HCT116 (cell line): Measurements from ENCODE around the gene GREM2. TPM values are rescaled to one million over a fixed set of nuclear protein-coding genes. Genes with fewer than 3 reads are reported as not detected.

Source experiments
- ATAC-seq: fragments of 200-7000 bp; cut with Tn5 transposase; 2 replicates; pipeline ENCODE4 v1.9.1; 2020; ENCODE audit warnings: mild to moderate bottlenecking, moderate library complexity
- BruUV-seq: library from RNA; stranded (reverse); fragments of 400-500 nt; replicated peaks from 2 replicates; lab custom pipeline; 2021; lab: Mats Ljungman, UMichigan
- CTCF ChIA-PET: fragments of 300-600 bp; sonication (Branson Sonifier 250); formaldehyde crosslinking; loops from one replicate; lab custom pipeline; 2021; ENCODE audit warnings: antibody characterized with exemption; lab: Charles Lee
- POLR2A ChIA-PET: fragments of 300-600, 350-600 bp; sonication (Branson Sonifier 250); formaldehyde crosslinking; loops from one replicate; lab custom pipeline; 2021; ENCODE audit warnings: antibody characterized with exemption; lab: Charles Lee
- RAD21 ChIA-PET, 2 experiments: fragments of 300-600 bp; sonication (Branson Sonifier 250); formaldehyde crosslinking; loops; one replicate each; lab custom pipeline; 2023; ENCODE audit warnings: low total read pairs in 2 of 2; ENCODE audit not compliant: uncharacterized antibody in 2 of 2, unreplicated experiment in 2 of 2, low non-redundant PET in 1 of 2; lab: Charles Lee
- DNase-seq: peaks from one replicate; pipeline ENCODE4 v3.0.0-alpha.2; 2010; ENCODE audit warnings: low read depth, low spot score
- H2AFZ ChIP-seq: fragments of 200-600 bp; shearing (Covaris generic), sonication (generic); 2 replicates; pipeline ENCODE4 v1.6.1; 2017; ENCODE audit warnings: low read depth, mixed run types, mixed read lengths, antibody characterized with exemption, low read length; ENCODE audit not compliant: poor library complexity, severe bottlenecking
- H3K27ac ChIP-seq: 2 replicates; pipeline ENCODE4 v1.5.1; 2012; ENCODE audit warnings: low read depth, low read length
- H3K27me3 ChIP-seq: fragments of 200-600 bp; sonication (generic); 2 replicates; pipeline ENCODE4 v1.6.1; 2016; ENCODE audit warnings: mixed run types, low read length, mixed read lengths; ENCODE audit not compliant: insufficient read depth
- H3K36me3 ChIP-seq, 2 experiments: fragments of 200-500 bp in 1 of 2; fragments of 200-600 bp in 1 of 2; sonication (Bioruptor generic) in 1 of 2; sonication (generic) in 1 of 2; 2 replicates each; pipeline versions ENCODE4 v1.5.1 to v1.6.1; 2014 to 2016; ENCODE audit warnings: low read length in 2 of 2, inconsistent platforms in 1 of 2, mixed read lengths in 1 of 2, mixed run types in 1 of 2; ENCODE audit not compliant: insufficient read depth in 2 of 2, control insufficient read depth in 1 of 2
- H3K4me1 ChIP-seq, 2 experiments: fragments of 200-600 bp in 1 of 2; sonication (generic) in 1 of 2; 2 replicates each; pipeline versions ENCODE4 v1.5.1 to v1.6.1; 2012 to 2017; ENCODE audit warnings: low read length in 2 of 2, inconsistent platforms in 1 of 2, mild to moderate bottlenecking in 1 of 2, mixed read lengths in 1 of 2, mixed run types in 1 of 2, moderate library complexity in 1 of 2; ENCODE audit not compliant: insufficient read depth in 2 of 2, control insufficient read depth in 1 of 2
- H3K4me2 ChIP-seq: fragments of 200-600 bp; sonication (generic); 2 replicates; pipeline ENCODE4 v1.6.1; 2017; ENCODE audit warnings: mixed run types, low read length, mixed read lengths
- H3K4me3 ChIP-seq, 2 experiments: fragments of 200-600 bp in 1 of 2; sonication (generic) in 1 of 2; replicated peaks in 1 of 2; 2 replicates each; pipeline ENCODE4 v1.5.1; 2011 to 2016; ENCODE audit warnings: low read length in 2 of 2, control low read depth in 1 of 2, low read depth in 1 of 2, mild to moderate bottlenecking in 1 of 2, mixed read lengths in 1 of 2, mixed run types in 1 of 2
- H3K79me2 ChIP-seq: fragments of 200-600 bp; sonication (generic); 2 replicates; pipeline ENCODE4 v1.6.1; 2017; ENCODE audit warnings: mild to moderate bottlenecking, mixed run types, low read length, moderate library complexity, mixed read lengths; ENCODE audit not compliant: insufficient read depth
- H3K9ac ChIP-seq: fragments of 200-600 bp; sonication (generic); 2 replicates; pipeline ENCODE4 v1.6.1; 2016; ENCODE audit warnings: low read length, mixed read lengths
- H3K9me2 ChIP-seq: fragments of 200-600 bp; sonication (generic), shearing (Covaris generic); 2 replicates; pipeline ENCODE4 v1.6.1; 2017; ENCODE audit warnings: mixed run types, mild to moderate bottlenecking, moderate library complexity; ENCODE audit not compliant: insufficient read depth
- H3K9me3 ChIP-seq, 2 experiments: fragments of 200-500 bp in 1 of 2; fragments of 200-600 bp in 1 of 2; sonication (Bioruptor generic) in 1 of 2; sonication (generic) in 1 of 2; 2 replicates each; pipeline ENCODE4 v1.6.1; 2014 to 2017; ENCODE audit warnings: low read length in 2 of 2, mixed read lengths in 2 of 2, inconsistent platforms in 1 of 2, low read depth in 1 of 2, mild to moderate bottlenecking in 1 of 2, mixed run types in 1 of 2, moderate library complexity in 1 of 2; ENCODE audit not compliant: control insufficient read depth in 1 of 2, insufficient read depth in 1 of 2
- H4K20me1 ChIP-seq: fragments of 200-600 bp; sonication (generic), shearing (Covaris generic); 2 replicates; pipeline ENCODE4 v1.6.1; 2017; ENCODE audit warnings: mixed run types, mild to moderate bottlenecking, moderate library complexity; ENCODE audit not compliant: insufficient read depth
- CTCF ChIP-seq, 3 experiments: fragments of 200-600 bp in 1 of 3; sonication (generic) in 1 of 3; IDR thresholded peaks in 2 of 3; conservative IDR thresholded peaks in 1 of 3; 2 replicates each; pipeline ENCODE4 v1.5.1; 2012 to 2017; ENCODE audit warnings: low read depth in 2 of 3, low read length in 2 of 3, antibody characterized with exemption in 1 of 3, borderline replicate concordance in 1 of 3, control low read depth in 1 of 3, mild to moderate bottlenecking in 1 of 3, mixed read lengths in 1 of 3, mixed run types in 1 of 3, moderate library complexity in 1 of 3; ENCODE audit not compliant: insufficient read depth in 1 of 3
- EGR1 ChIP-seq: IDR thresholded peaks from 2 replicates; pipeline ENCODE4 v1.6.1; 2012; ENCODE audit warnings: low read depth
- ELF1 ChIP-seq: IDR thresholded peaks from 2 replicates; pipeline ENCODE4 v1.6.1; 2012; ENCODE audit warnings: low read depth, borderline replicate concordance
- FOSL1 ChIP-seq: IDR thresholded peaks from 2 replicates; pipeline ENCODE4 v1.6.1; 2012; ENCODE audit warnings: low read depth
- JUND ChIP-seq: IDR thresholded peaks from 2 replicates; pipeline ENCODE4 v1.6.1; 2012
- POLR2A ChIP-seq: IDR thresholded peaks from 2 replicates; pipeline ENCODE4 v1.7.0; 2011; ENCODE audit warnings: borderline replicate concordance; ENCODE audit not compliant: insufficient read depth, insufficient read length; ENCODE audit errors: extremely low read depth
- POLR2AphosphoS5 ChIP-seq: IDR thresholded peaks from 2 replicates; pipeline ENCODE4 v1.6.1; 2011; ENCODE audit warnings: mild to moderate bottlenecking, low read depth, low read length, moderate library complexity
- REST ChIP-seq: IDR thresholded peaks from 2 replicates; pipeline ENCODE4 v1.6.1; 2012; ENCODE audit warnings: low read depth
- SIN3A ChIP-seq: IDR thresholded peaks from 2 replicates; pipeline ENCODE4 v1.6.1; 2012; ENCODE audit warnings: low read depth
- SRF ChIP-seq: IDR thresholded peaks from 2 replicates; pipeline ENCODE4 v1.6.1; 2012; ENCODE audit warnings: low read depth
- TCF7L2 ChIP-seq: IDR thresholded peaks from 2 replicates; pipeline ENCODE4 v1.7.0; 2011; ENCODE audit warnings: borderline replicate concordance, inconsistent platforms; ENCODE audit not compliant: insufficient read depth, insufficient read length; ENCODE audit errors: extremely low read depth
- YY1 ChIP-seq: IDR thresholded peaks from 2 replicates; pipeline ENCODE4 v1.6.1; 2011; ENCODE audit warnings: low read length, low read depth, moderate library complexity, mild to moderate bottlenecking; ENCODE audit not compliant: insufficient replicate concordance; ENCODE audit errors: extremely low read depth
- ZFX ChIP-seq: fragments of 450-650 bp; IDR thresholded peaks from 2 replicates; pipeline ENCODE4 v1.6.1; 2017
- intact Hi-C: fragments of 100-400 bp; cut with micrococcal nuclease; formaldehyde crosslinking; loops from 2 replicates; pipeline ENCODE4 v1.10.0; 2022
- total RNA-seq: library from RNA; stranded (reverse); gene quantifications from one replicate; pipeline ENCODE4 v1.2.1, GENCODE V29; 2021; ENCODE audit not compliant: unreplicated experiment
- TF ChIP-seq, protein P1 (sequence below): IDR thresholded peaks from 2 replicates; pipeline ENCODE4 v1.6.1; 2011; ENCODE audit warnings: mild to moderate bottlenecking, low read length, moderate library complexity; ENCODE audit not compliant: insufficient replicate concordance; ENCODE audit errors: extremely low read depth
- TF ChIP-seq, protein P2 (sequence below): IDR thresholded peaks from 2 replicates; pipeline ENCODE4 v1.6.1; 2012
- TF ChIP-seq, protein P3 (sequence below): IDR thresholded peaks from 2 replicates; pipeline ENCODE4 v1.6.1; 2012

Gene GREM2
- total RNA-seq, 1 experiment from 2014 or later = not detected

DNA sequence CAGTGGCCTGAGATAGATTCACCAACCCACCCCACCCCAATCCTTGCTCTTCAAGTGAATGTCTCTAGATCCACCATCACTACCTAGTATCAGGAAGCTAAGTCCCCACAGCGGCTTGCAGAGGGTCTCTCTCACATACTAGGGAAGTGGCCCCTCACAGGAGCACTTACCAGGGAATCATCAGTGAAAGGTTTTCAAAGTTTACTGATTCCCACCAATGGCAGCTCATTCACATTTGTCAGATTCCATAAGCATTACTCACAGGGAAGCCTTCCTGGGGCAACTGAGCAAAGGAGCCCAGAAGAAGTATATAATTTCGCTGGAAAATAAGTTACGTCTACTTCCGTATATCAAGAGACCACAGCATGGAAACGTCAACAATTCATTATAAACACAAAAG lies 120.8 kb downstream of the GREM2 start:
- H3K9ac ChIP-seq = no peak overlapping the region
- H3K9me2 ChIP-seq = no peaks in the 10 kb centered on the region
- H3K27me3 ChIP-seq = no peaks in the 10 kb centered on the region
- no peaks in the 10 kb centered on the region for H3K36me3 ChIP-seq
- TF ChIP-seq SIN3A = no peak
- TF ChIP-seq, protein P1, sequence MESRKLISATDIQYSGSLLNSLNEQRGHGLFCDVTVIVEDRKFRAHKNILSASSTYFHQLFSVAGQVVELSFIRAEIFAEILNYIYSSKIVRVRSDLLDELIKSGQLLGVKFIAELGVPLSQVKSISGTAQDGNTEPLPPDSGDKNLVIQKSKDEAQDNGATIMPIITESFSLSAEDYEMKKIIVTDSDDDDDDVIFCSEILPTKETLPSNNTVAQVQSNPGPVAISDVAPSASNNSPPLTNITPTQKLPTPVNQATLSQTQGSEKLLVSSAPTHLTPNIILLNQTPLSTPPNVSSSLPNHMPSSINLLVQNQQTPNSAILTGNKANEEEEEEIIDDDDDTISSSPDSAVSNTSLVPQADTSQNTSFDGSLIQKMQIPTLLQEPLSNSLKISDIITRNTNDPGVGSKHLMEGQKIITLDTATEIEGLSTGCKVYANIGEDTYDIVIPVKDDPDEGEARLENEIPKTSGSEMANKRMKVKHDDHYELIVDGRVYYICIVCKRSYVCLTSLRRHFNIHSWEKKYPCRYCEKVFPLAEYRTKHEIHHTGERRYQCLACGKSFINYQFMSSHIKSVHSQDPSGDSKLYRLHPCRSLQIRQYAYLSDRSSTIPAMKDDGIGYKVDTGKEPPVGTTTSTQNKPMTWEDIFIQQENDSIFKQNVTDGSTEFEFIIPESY = no peak
- no peak for TF ChIP-seq POLR2AphosphoS5
- no peak for TF ChIP-seq SRF
- no peak for TF ChIP-seq YY1
- TF ChIP-seq, protein P2, sequence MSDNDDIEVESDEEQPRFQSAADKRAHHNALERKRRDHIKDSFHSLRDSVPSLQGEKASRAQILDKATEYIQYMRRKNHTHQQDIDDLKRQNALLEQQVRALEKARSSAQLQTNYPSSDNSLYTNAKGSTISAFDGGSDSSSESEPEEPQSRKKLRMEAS = no peak
- TF ChIP-seq FOSL1 = no peak
- TF ChIP-seq REST = no peak
- TF ChIP-seq ELF1 = no peak
- no peak for TF ChIP-seq POLR2A
- no peak for TF ChIP-seq CTCF (IDR thresholded peaks at IDR 0.05 in 2 of 3, conservative IDR thresholded peaks at IDR 0.05 in 1 of 3; ENCODE audit: borderline replicate concordance in 1 of 3, insufficient read depth in 1 of 3, low read depth in 2 of 3, low read length in 2 of 3)
- no peak for TF ChIP-seq EGR1
- TF ChIP-seq TCF7L2 = no peak
- TF ChIP-seq ZFX = no peak
- no peak for TF ChIP-seq JUND
- TF ChIP-seq, protein P3, sequence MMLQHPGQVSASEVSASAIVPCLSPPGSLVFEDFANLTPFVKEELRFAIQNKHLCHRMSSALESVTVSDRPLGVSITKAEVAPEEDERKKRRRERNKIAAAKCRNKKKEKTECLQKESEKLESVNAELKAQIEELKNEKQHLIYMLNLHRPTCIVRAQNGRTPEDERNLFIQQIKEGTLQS = no peak
- H2AFZ ChIP-seq = no peak overlapping the region
- no peaks in the 10 kb centered on the region for H4K20me1 ChIP-seq
- RAD21 ChIA-PET = no interaction called here
- H3K79me2 ChIP-seq = no peaks in the 10 kb centered on the region
- no peak overlapping the region for H3K4me3 ChIP-seq
- ATAC-seq (no peak), DNase-seq (no peak)
- peaks cover 0 to 12% of the 10 kb centered on the region in 2 experiments; a peak in 2 of 4 replicates for H3K9me3 ChIP-seq
- POLR2A ChIA-PET = no interaction called here
- intact Hi-C loops = no loop called here
- CTCF ChIA-PET = no interaction called here
- H3K4me2 ChIP-seq = no peak overlapping the region
- no peaks in the 10 kb centered on the region for H3K4me1 ChIP-seq
- H3K27ac ChIP-seq = no peak overlapping the region
- BruUV-seq = no TSS peak
